Panc1 (cell line): ENCODE measurements around the gene LOXL1.
"Not testable (repeated sequence)": the region's sequence is repeated elsewhere in the genome, so short reads cannot be mapped to it uniquely, and the experiment has no call there.

Experiments
- CTCF ChIP-seq: fragments of 450-650 bp; IDR thresholded peaks from 2 replicates; pipeline ENCODE4 v1.5.1; 2017; ENCODE audit warnings: mild to moderate bottlenecking
- POLR2AphosphoS5 ChIP-seq: IDR thresholded peaks from 2 replicates; pipeline ENCODE4 v1.6.1; 2012; ENCODE audit warnings: mild to moderate bottlenecking, low read depth, low read length, moderate library complexity
- REST ChIP-seq, 2 experiments: IDR thresholded peaks; 2 replicates each; pipeline ENCODE4 v1.6.1; 2011 to 2012; ENCODE audit warnings: low read depth in 2 of 2, control low read depth in 1 of 2, low read length in 1 of 2, mild to moderate bottlenecking in 1 of 2, moderate library complexity in 1 of 2; ENCODE audit not compliant: insufficient read depth in 1 of 2
- TCF7L2 ChIP-seq: IDR thresholded peaks from 2 replicates; pipeline ENCODE4 v1.6.1; 2011; ENCODE audit warnings: mild to moderate bottlenecking, low read depth, low read length, inconsistent platforms

- not testable (repeated sequence) for TF ChIP-seq TCF7L2; CTCF; REST (IDR thresholded peaks at IDR 0.05; ENCODE audit: insufficient read depth in 1 of 2, low read depth in 2 of 2, low read length in 1 of 2); POLR2AphosphoS5
Measured at GRCh38 chr15:73975440-73976125, 49.3 kb downstream of the LOXL1 start.
